Mucosa of rectum (tissue), 2 donors: ENCODE measurements around the gene C1QTNF1.

ENCODE experiments used
- H3K27ac ChIP-seq, 2 donors: one replicate each; pipeline ENCODE4 v1.7.0; 2013; ENCODE audit warnings: inconsistent platforms in 2 of 2, low read depth in 2 of 2, low read length in 2 of 2
- H3K27me3 ChIP-seq, 2 donors: one replicate each; pipeline ENCODE4 v1.7.0; 2013; ENCODE audit warnings: low read length in 2 of 2; ENCODE audit not compliant: control insufficient read depth in 2 of 2, insufficient read depth in 2 of 2
- H3K36me3 ChIP-seq, 2 donors: one replicate each; pipeline ENCODE4 v1.7.0; 2013; ENCODE audit warnings: low read length in 2 of 2; ENCODE audit not compliant: control insufficient read depth in 2 of 2, insufficient read depth in 2 of 2
- H3K4me1 ChIP-seq, 2 donors: one replicate each; pipeline ENCODE4 v1.7.0; 2013; ENCODE audit warnings: low read length in 2 of 2, mild to moderate bottlenecking in 1 of 2; ENCODE audit not compliant: control insufficient read depth in 2 of 2, insufficient read depth in 2 of 2
- H3K4me3 ChIP-seq, 2 donors: one replicate each; pipeline ENCODE4 v1.7.0; 2013; ENCODE audit warnings: low read length in 2 of 2
- H3K9ac ChIP-seq, 2 donors: one replicate each; pipeline ENCODE4 v1.7.0; 2013; ENCODE audit warnings: low read length in 2 of 2, low read depth in 1 of 2, mild to moderate bottlenecking in 1 of 2
- H3K9me3 ChIP-seq, 2 donors: one replicate each; pipeline ENCODE4 v1.7.0; 2013; ENCODE audit warnings: low read length in 2 of 2; ENCODE audit not compliant: control insufficient read depth in 2 of 2
- donor health status: healthy.
- donor health status: Normal muscosa, but diverticular disease.

The C1QTNF1 gene

GRCh38 chr17:79088247-79088996 lies 64.5 kb downstream of the C1QTNF1 start:
- H3K36me3 ChIP-seq, result peaks cover 18 to 32% of the 10 kb centered on the region in 2 donors
- no peak overlapping the region for H3K27ac ChIP-seq
- peaks cover 3 to 18% of the 10 kb centered on the region in 2 donors for H3K27me3 ChIP-seq
- no peaks in the 10 kb centered on the region for H3K9me3 ChIP-seq
- H3K4me1 ChIP-seq, result peaks cover 0 to 3% of the 10 kb centered on the region in 2 donors
- no peak overlapping the region for H3K4me3 ChIP-seq
- H3K9ac ChIP-seq, result no peak overlapping the region

GRCh38 chr17:79088997-79089328 lies 65.0 kb downstream of the C1QTNF1 start:
- H3K27ac ChIP-seq, result no peak overlapping the region
- no peak overlapping the region for H3K4me3 ChIP-seq
- H3K4me1 ChIP-seq, result peaks cover 0 to 3% of the 10 kb centered on the region in 2 donors
- peaks cover 13 to 27% of the 10 kb centered on the region in 2 donors for H3K36me3 ChIP-seq
- peaks cover 3 to 18% of the 10 kb centered on the region in 2 donors for H3K27me3 ChIP-seq
- H3K9me3 ChIP-seq, result no peaks in the 10 kb centered on the region
- no peak overlapping the region for H3K9ac ChIP-seq

- H3K27me3 ChIP-seq, result peaks cover 6 to 21% of the 10 kb centered on the region in 2 donors
- no peak overlapping the region for H3K4me3 ChIP-seq
- no peak overlapping the region for H3K9ac ChIP-seq
- H3K9me3 ChIP-seq, result no peaks in the 10 kb centered on the region
- peaks cover 0 to 3% of the 10 kb centered on the region in 2 donors for H3K4me1 ChIP-seq
- peaks cover 8 to 17% of the 10 kb centered on the region in 2 donors for H3K36me3 ChIP-seq
- no peak overlapping the region for H3K27ac ChIP-seq
Measured at GRCh38 chr17:79089720-79090442, 65.9 kb downstream of the C1QTNF1 start.

GRCh38 chr17:79090443-79091225 lies 66.7 kb downstream of the C1QTNF1 start:
- H3K9me3 ChIP-seq, result no peaks in the 10 kb centered on the region
- no peak overlapping the region for H3K9ac ChIP-seq
- H3K4me3 ChIP-seq, result no peak overlapping the region
- peaks cover 0 to 3% of the 10 kb centered on the region in 2 donors for H3K4me1 ChIP-seq
- peaks cover 7 to 11% of the 10 kb centered on the region in 2 donors for H3K36me3 ChIP-seq
- H3K27me3 ChIP-seq, result peaks cover 7 to 26% of the 10 kb centered on the region in 2 donors
- H3K27ac ChIP-seq, result no peak overlapping the region

GRCh38 chr17:79091226-79091670 lies 67.3 kb downstream of the C1QTNF1 start:
- Histone ChIP-seq H3K4me3 (no peak overlapping the region), H3K4me1 (peaks cover 0 to 3% of the 10 kb centered on the region in 2 donors), H3K9me3 (no peaks in the 10 kb centered on the region), H3K36me3 (peaks cover 3 to 6% of the 10 kb centered on the region in 2 donors), H3K27ac (no peak overlapping the region), H3K27me3 (peaks cover 13 to 32% of the 10 kb centered on the region in 2 donors), H3K9ac (no peak overlapping the region)

- no peak overlapping the region for H3K9ac ChIP-seq
- H3K9me3 ChIP-seq, result no peaks in the 10 kb centered on the region
- H3K27ac ChIP-seq, result no peak overlapping the region
- peaks cover 0 to 3% of the 10 kb centered on the region in 2 donors for H3K4me1 ChIP-seq
- H3K27me3 ChIP-seq, result peaks cover 14 to 38% of the 10 kb centered on the region in 2 donors
- H3K4me3 ChIP-seq, result no peak overlapping the region
- peaks cover 0 to 2% of the 10 kb centered on the region in 2 donors for H3K36me3 ChIP-seq
Measured at GRCh38 chr17:79092567-79092966, 68.6 kb downstream of the C1QTNF1 start.

- Histone ChIP-seq H3K27me3 (peaks cover 21 to 45% of the 10 kb centered on the region in 2 donors), H3K27ac (no peak overlapping the region), H3K36me3 (no peaks in the 10 kb centered on the region), H3K9ac (no peak overlapping the region), H3K4me1 (peaks cover 0 to 3% of the 10 kb centered on the region in 2 donors), H3K9me3 (no peaks in the 10 kb centered on the region), H3K4me3 (no peak overlapping the region)
Measured at GRCh38 chr17:79093270-79093669, 69.3 kb downstream of the C1QTNF1 start.

- no peak overlapping the region for H3K4me3 ChIP-seq
- H3K9ac ChIP-seq, result no peak overlapping the region
- peaks cover 24 to 54% of the 10 kb centered on the region in 2 donors for H3K27me3 ChIP-seq
- H3K4me1 ChIP-seq, result peaks cover 0 to 3% of the 10 kb centered on the region in 2 donors
- H3K36me3 ChIP-seq, result no peaks in the 10 kb centered on the region
- no peak overlapping the region for H3K27ac ChIP-seq
- H3K9me3 ChIP-seq, result no peaks in the 10 kb centered on the region
Measured at GRCh38 chr17:79094261-79094660, 70.3 kb downstream of the C1QTNF1 start.

- Histone ChIP-seq H3K9me3 (no peaks in the 10 kb centered on the region), H3K4me1 (peaks cover 0 to under 1% of the 10 kb centered on the region in 2 donors), H3K9ac (no peak overlapping the region), H3K4me3 (no peak overlapping the region), H3K36me3 (no peaks in the 10 kb centered on the region), H3K27ac (no peak overlapping the region), H3K27me3 (peaks cover 31 to 57% of the 10 kb centered on the region in 2 donors)
Measured at GRCh38 chr17:79095345-79096055, 71.5 kb downstream of the C1QTNF1 start.
